Brain microvascular endothelial cell (primary cell): ENCODE measurements around the gene PLD1.
"Not testable (repeated sequence)": the region's sequence is repeated elsewhere in the genome, so short reads cannot be mapped to it uniquely, and the experiment has no call there.

ENCODE experiments used
- DNase-seq: peaks from one replicate; pipeline ENCODE4 v3.0.0-alpha.2; 2020
- H3K27ac ChIP-seq: fragments of 250-450 bp; sonication (Bioruptor Pico); 2 replicates; pipeline ENCODE4 v1.5.1; 2020; ENCODE audit warnings: mild to moderate bottlenecking, moderate library complexity
- H3K27me3 ChIP-seq: fragments of 250-450 bp; sonication (Bioruptor Pico); replicated peaks from 2 replicates; pipeline ENCODE4 v1.5.1; 2020; ENCODE audit warnings: mild to moderate bottlenecking
- H3K36me3 ChIP-seq: fragments of 250-450 bp; sonication (Bioruptor Pico); replicated peaks from 2 replicates; pipeline ENCODE4 v1.5.1; 2020; ENCODE audit warnings: mild to moderate bottlenecking
- H3K4me3 ChIP-seq: 2 replicates; pipeline ENCODE4 v1.5.1; 2011; ENCODE audit warnings: low read depth, mild to moderate bottlenecking, control low read depth, low read length, moderate library complexity
- CTCF ChIP-seq: IDR thresholded peaks from 2 replicates; pipeline ENCODE4 v1.5.1; 2011; ENCODE audit warnings: low read depth, mild to moderate bottlenecking, moderate library complexity, low read length, control low read depth, inconsistent platforms; ENCODE audit errors: missing control alignments
- in situ Hi-C: cut with HindIII; loops from 2 replicates; pipeline ENCODE4 v1.10.0; 2017; ENCODE audit warnings: low sequenced_read_pairs, low pct_ligation_motif_present

The PLD1 gene

GRCh38 chr3:171700157-171700556 is 110.1 kb downstream of the PLD1 start:
- in situ Hi-C loops: no loop called here
- no peak overlapping the region for H3K4me3 ChIP-seq
- no peak overlapping the region for H3K27ac ChIP-seq
- TF ChIP-seq CTCF: no peak
- no peaks in the 10 kb centered on the region for H3K27me3 ChIP-seq
- no peak for DNase-seq
- H3K36me3 ChIP-seq: peaks cover 4% of the 10 kb centered on the region

GRCh38 chr3:171699601-171700000 is 110.7 kb downstream of the PLD1 start:
- Histone ChIP-seq H3K27ac (no peak overlapping the region), H3K27me3 (no peaks in the 10 kb centered on the region), H3K4me3 (no peak overlapping the region), H3K36me3 (peaks cover 4% of the 10 kb centered on the region)
- in situ Hi-C loops: no loop called here
- TF ChIP-seq CTCF: no peak
- DNase-seq: no peak

- Histone ChIP-seq H3K36me3 (peaks cover 6% of the 10 kb centered on the region), H3K27me3 (no peaks in the 10 kb centered on the region), H3K27ac (no peak overlapping the region), H3K4me3 (no peak overlapping the region)
- TF ChIP-seq CTCF: no peak
- in situ Hi-C loops: no loop called here
- DNase-seq: no peak
These were observed 113.5 kb downstream of the PLD1 start for GRCh38 chr3:171696805-171697204.

- H3K27me3 ChIP-seq: no peaks in the 10 kb centered on the region
- peaks cover 9% of the 10 kb centered on the region for H3K36me3 ChIP-seq
- no peak for TF ChIP-seq CTCF
- in situ Hi-C loops: no loop called here
- DNase-seq: no peak
- H3K27ac ChIP-seq: no peak overlapping the region
- H3K4me3 ChIP-seq: no peak overlapping the region
These were observed 114.9 kb downstream of the PLD1 start for GRCh38 chr3:171695426-171695825.

GRCh38 chr3:171694888-171695287 is 115.4 kb downstream of the PLD1 start:
- Histone ChIP-seq H3K4me3 (no peak overlapping the region), H3K27ac (no peak overlapping the region), H3K36me3 (peaks cover 11% of the 10 kb centered on the region), H3K27me3 (no peaks in the 10 kb centered on the region)
- in situ Hi-C loops: no loop called here
- DNase-seq: no peak
- no peak for TF ChIP-seq CTCF

GRCh38 chr3:171692551-171692950 is 117.7 kb downstream of the PLD1 start:
- H3K27me3 ChIP-seq, DNase-seq, H3K4me3 ChIP-seq, in situ Hi-C loops, H3K36me3 ChIP-seq, H3K27ac ChIP-seq: not testable (repeated sequence)
